ENCODE results near the gene ECHDC1. TPM values are rescaled to one million over a fixed set of nuclear protein-coding genes. Genes with fewer than 3 reads are reported as not detected.
A peak's percentile ranks its signal among the peaks of the same experiment; 100 is the strongest.

Gene ECHDC1
- total RNA-seq, 1 donor from 2014 or later, result 47.2 TPM

GRCh38 chr6:127247114-127248096, 96.0 kb downstream of the ECHDC1 start:
- H3K9ac ChIP-seq (ENCODE audit: low read length), result no peak overlapping the region
- no peak for FAIRE-seq

DNA sequence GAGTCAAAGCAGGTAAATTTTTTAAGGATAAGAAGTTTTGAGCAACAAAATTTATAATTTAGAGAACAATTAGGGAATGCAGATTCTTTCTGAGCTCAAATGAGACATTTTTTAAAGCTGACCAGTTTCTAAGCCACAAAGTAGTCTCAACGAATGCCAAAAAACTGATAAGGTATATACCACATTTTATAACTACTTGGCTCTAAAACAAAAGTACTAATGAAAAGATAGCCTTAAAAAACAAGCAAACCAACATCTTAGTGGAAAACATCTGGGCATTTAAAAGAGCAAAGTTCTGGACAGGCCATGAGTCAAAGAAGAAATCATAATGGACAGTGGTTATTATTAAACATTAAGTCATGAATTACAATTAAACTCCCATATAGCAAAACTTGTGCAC, 99.9 kb downstream of the ECHDC1 start:
- Histone ChIP-seq H3K4me2 (ENCODE audit: low read length) (no peak overlapping the region), H3K4me3 (ENCODE audit: insufficient read depth, low read depth, low read length) (no peak overlapping the region), H3K36me3 (ENCODE audit: insufficient read depth, low read length) (no peaks in the 10 kb centered on the region), H2AFZ (ENCODE audit: low read depth, low read length) (no peak overlapping the region), H3K4me1 (ENCODE audit: insufficient read depth, low read length) (no peaks in the 10 kb centered on the region), H3K27ac (ENCODE audit: low read depth, low read length) (no peak overlapping the region), H4K20me1 (ENCODE audit: insufficient read depth, low read length) (no peaks in the 10 kb centered on the region), H3K9me3 (ENCODE audit: insufficient read depth, low read depth, low read length) (no peaks in the 10 kb centered on the region), H3K9ac (ENCODE audit: low read length) (no peak overlapping the region), H3K27me3 (ENCODE audit: insufficient read depth, low read length) (no peaks in the 10 kb centered on the region), H3K79me2 (ENCODE audit: insufficient read depth, low read length) (no peaks in the 10 kb centered on the region)
- Mint-ChIP-seq H3K4me1 (ENCODE audit: low read depth, unreplicated experiment) (no peaks in the 10 kb centered on the region), H3K4me3 (ENCODE audit: unreplicated experiment) (no peak overlapping the region), H3K27ac (ENCODE audit: unreplicated experiment) (no peak overlapping the region), H3K36me3 (ENCODE audit: low read depth, unreplicated experiment) (no peaks in the 10 kb centered on the region), H3K27me3 (ENCODE audit: low read depth, unreplicated experiment) (no peaks in the 10 kb centered on the region), H3K9me3 (ENCODE audit: unreplicated experiment) (no peaks in the 10 kb centered on the region)
- no peak for TF ChIP-seq CTCF (IDR thresholded peaks at IDR 0.05; ENCODE audit: insufficient read depth, low read depth, low read length)
- peak; percentile 68 for DNase-seq (ENCODE audit: low read depth)
- FAIRE-seq, result no peak

More at GRCh38 chr6:127247114-127248096, 96.0 kb downstream of the ECHDC1 start:
- Mint-ChIP-seq H3K4me1 (ENCODE audit: low read depth, unreplicated experiment) (no peaks in the 10 kb centered on the region), H3K27ac (ENCODE audit: unreplicated experiment) (no peak overlapping the region), H3K4me3 (ENCODE audit: unreplicated experiment) (no peak overlapping the region), H3K9me3 (ENCODE audit: unreplicated experiment) (no peaks in the 10 kb centered on the region), H3K36me3 (ENCODE audit: low read depth, unreplicated experiment) (no peaks in the 10 kb centered on the region), H3K27me3 (ENCODE audit: low read depth, unreplicated experiment) (no peaks in the 10 kb centered on the region)
- no peak for TF ChIP-seq CTCF (IDR thresholded peaks at IDR 0.05; ENCODE audit: insufficient read depth, low read depth, low read length)
- no peak for TF ChIP-seq EZH2 (IDR thresholded peaks at IDR 0.05; ENCODE audit: insufficient read depth, low read length)
- H3K4me2 ChIP-seq (ENCODE audit: low read length), result no peak overlapping the region
- DNase-seq (ENCODE audit: low read depth), result no peak
- no peak overlapping the region for H3K4me3 ChIP-seq (ENCODE audit: insufficient read depth, low read depth, low read length)
- H3K9me3 ChIP-seq (ENCODE audit: insufficient read depth, low read depth, low read length), result no peaks in the 10 kb centered on the region
- no peaks in the 10 kb centered on the region for H3K79me2 ChIP-seq (ENCODE audit: insufficient read depth, low read length)
- H3K4me1 ChIP-seq (ENCODE audit: insufficient read depth, low read length), result no peaks in the 10 kb centered on the region
- no peaks in the 10 kb centered on the region for H4K20me1 ChIP-seq (ENCODE audit: insufficient read depth, low read length)
- no peaks in the 10 kb centered on the region for H3K27me3 ChIP-seq (ENCODE audit: insufficient read depth, low read length)
- H3K36me3 ChIP-seq (ENCODE audit: insufficient read depth, low read length), result no peaks in the 10 kb centered on the region
- no peak overlapping the region for H2AFZ ChIP-seq (ENCODE audit: low read depth, low read length)
- H3K27ac ChIP-seq (ENCODE audit: low read depth, low read length), result no peak overlapping the region

Other genes starting within 250 kb of the ECHDC1 start
- 2.6 and 4.5 TPM in 2 replicates for gene RSPO3, start 224.9 kb downstream of the ECHDC1 start, total RNA-seq
- gene RNF146, start 76.7 kb downstream of the ECHDC1 start, total RNA-seq, result 41.4 and 48.8 TPM in 2 replicates
- 17.5 and 19.6 TPM in 2 replicates for gene KIAA0408, start 115.8 kb upstream of the ECHDC1 start, total RNA-seq
- not detected in 2 replicates for gene C6orf58, start 233.6 kb upstream of the ECHDC1 start, total RNA-seq